Upper lobe of right lung (tissue), 1 donor: ENCODE results near the gene CLASP1. TPM values are rescaled to one million over a fixed set of nuclear protein-coding genes. Genes with fewer than 3 reads are reported as not detected.
"Not testable (repeated sequence)": the region's sequence is repeated elsewhere in the genome, so short reads cannot be mapped to it uniquely, and the experiment has no call there.

Source experiments
- ATAC-seq: fragments of 200-7000 bp; cut with Tn5 transposase; one replicate; pipeline ENCODE4 v1.9.1; 2020; ENCODE audit warnings: mild to moderate bottlenecking, moderate library complexity
- DNase-seq: peaks from one replicate; pipeline ENCODE4 v3.0.0-alpha.2; 2020
- H3K27ac ChIP-seq: fragments of 200-600 bp; one replicate; pipeline ENCODE4 v1.8.0; 2022
- H3K27me3 ChIP-seq: fragments of 200-600 bp; one replicate; pipeline ENCODE4 v1.8.0; 2022; ENCODE audit warnings: mild to moderate bottlenecking
- H3K36me3 ChIP-seq: fragments of 200-600 bp; one replicate; pipeline ENCODE4 v1.8.0; 2022
- H3K4me1 ChIP-seq: fragments of 200-600 bp; one replicate; pipeline ENCODE4 v1.8.0; 2022
- H3K4me3 ChIP-seq: fragments of 200-600 bp; one replicate; pipeline ENCODE4 v1.8.0; 2022; ENCODE audit warnings: mild to moderate bottlenecking
- H3K9me3 ChIP-seq: fragments of 200-600 bp; one replicate; pipeline ENCODE4 v1.8.0; 2022
- CTCF ChIP-seq: fragments of 200-600 bp; IDR thresholded peaks from one replicate; pipeline ENCODE4 v1.8.0; 2022; ENCODE audit warnings: antibody characterized with exemption
- intact Hi-C: fragments of 100-400 bp; cut with DNase I; formaldehyde crosslinking; loops from one replicate; pipeline ENCODE4 v1.11.0; 2022
- total RNA-seq: library from RNA; stranded (reverse); fragmentation: NEBNext Ultra II Directional; extraction: Animal tissue kit (Norgen Biotek cat#: 25700); gene quantifications from one replicate; pipeline ENCODE4 v1.2.1, GENCODE V29; 2021
- donor health status: DM: no; HTN: yes; CAD: no; lungs with severe emphysema.

Gene CLASP1
- total RNA-seq, 1 donor from 2014 or later = 44.5 TPM

- no peak for DNase-seq
- no peak overlapping the region for H3K27ac ChIP-seq
- intact Hi-C loops = no loop called here
Measured at GRCh38 chr2:121561617-121562268, 87.5 kb downstream of the CLASP1 start.

GRCh38 chr2:121558329-121558728 is 90.9 kb downstream of the CLASP1 start:
- no peak for DNase-seq
- no peaks in the 10 kb centered on the region for H3K36me3 ChIP-seq
- H3K27ac ChIP-seq = no peak overlapping the region
- TF ChIP-seq CTCF = no peak
- no peak for ATAC-seq
- intact Hi-C loops = no loop called here
- H3K4me1 ChIP-seq = peaks cover 4% of the 10 kb centered on the region
- no peaks in the 10 kb centered on the region for H3K9me3 ChIP-seq
- H3K27me3 ChIP-seq = no peaks in the 10 kb centered on the region
- no peak overlapping the region for H3K4me3 ChIP-seq

More at GRCh38 chr2:121561617-121562268, 87.5 kb downstream of the CLASP1 start:
- TF ChIP-seq CTCF = no peak
- H3K36me3 ChIP-seq = no peaks in the 10 kb centered on the region
- peaks cover 14% of the 10 kb centered on the region for H3K4me1 ChIP-seq
- no peaks in the 10 kb centered on the region for H3K9me3 ChIP-seq
- no peaks in the 10 kb centered on the region for H3K27me3 ChIP-seq
- ATAC-seq = no peak
- H3K4me3 ChIP-seq = no peak overlapping the region

GRCh38 chr2:121555008-121555407 is 94.3 kb downstream of the CLASP1 start:
- ATAC-seq (no peak), DNase-seq (no peak)
- TF ChIP-seq CTCF = no peak
- H3K36me3 ChIP-seq = no peaks in the 10 kb centered on the region
- H3K9me3 ChIP-seq = no peaks in the 10 kb centered on the region
- no peaks in the 10 kb centered on the region for H3K27me3 ChIP-seq
- H3K4me1 ChIP-seq = no peaks in the 10 kb centered on the region
- intact Hi-C loops = no loop called here
- H3K27ac ChIP-seq = no peak overlapping the region
- no peak overlapping the region for H3K4me3 ChIP-seq

GRCh38 chr2:121552477-121553180 is 96.6 kb downstream of the CLASP1 start:
- intact Hi-C loops, H3K4me3 ChIP-seq, DNase-seq, H3K36me3 ChIP-seq, H3K27me3 ChIP-seq, ATAC-seq, H3K27ac ChIP-seq, H3K9me3 ChIP-seq, H3K4me1 ChIP-seq: not testable (repeated sequence)

GRCh38 chr2:121550669-121551068 is 98.6 kb downstream of the CLASP1 start:
- intact Hi-C loops = no loop called here
- no peak for ATAC-seq

More at GRCh38 chr2:121550669-121551068, 98.6 kb downstream of the CLASP1 start:
- no peak for TF ChIP-seq CTCF
- H3K27ac ChIP-seq = no peak overlapping the region
- no peak for DNase-seq
- H3K27me3 ChIP-seq = no peaks in the 10 kb centered on the region
- no peaks in the 10 kb centered on the region for H3K36me3 ChIP-seq
- H3K4me3 ChIP-seq = no peak overlapping the region
- no peaks in the 10 kb centered on the region for H3K4me1 ChIP-seq
- H3K9me3 ChIP-seq = no peaks in the 10 kb centered on the region
